Measurements from ENCODE around the gene SIGLEC11. TPM values are rescaled to one million over a fixed set of nuclear protein-coding genes. Genes with fewer than 3 reads are reported as not detected.
"Not testable (repeated sequence)": the region's sequence is repeated elsewhere in the genome, so short reads cannot be mapped to it uniquely, and the experiment has no call there.

SIGLEC11 gene
- total RNA-seq, 4 donors from 2014 or later: 1.2 to 3.9 TPM; not detected in 2

GRCh38 chr19:49951806-49952478, 9.0 kb downstream of the SIGLEC11 start:
- intact Hi-C loops (cut with DNase I; ENCODE audit: low total_unique reads): no loop called here

GRCh38 chr19:49950956-49951526, 9.9 kb downstream of the SIGLEC11 start:
- intact Hi-C loops (cut with DNase I; ENCODE audit: low total_unique reads): no loop called here
- Histone ChIP-seq H3K9me3 (no peaks in the 10 kb centered on the region), H3K4me1 (peaks cover 0 to 3% of the 10 kb centered on the region in 2 donors), H3K27me3 (no peaks in the 10 kb centered on the region), H3K4me3 (no peak overlapping the region), H3K27ac (no peak overlapping the region), H3K36me3 (no peaks in the 10 kb centered on the region)
- TF ChIP-seq POLR2A (IDR thresholded peaks at IDR 0.05) (no peak), CTCF (IDR thresholded peaks at IDR 0.05) (no peak)
- DNase-seq: no peak

More at GRCh38 chr19:49951806-49952478, 9.0 kb downstream of the SIGLEC11 start:
- Histone ChIP-seq H3K9me3 (no peaks in the 10 kb centered on the region), H3K4me3 (no peak overlapping the region), H3K27me3 (no peaks in the 10 kb centered on the region), H3K27ac (no peak overlapping the region), H3K36me3 (no peaks in the 10 kb centered on the region), H3K4me1 (peaks cover 0 to 3% of the 10 kb centered on the region in 2 donors)
- no peak for DNase-seq
- TF ChIP-seq POLR2A (IDR thresholded peaks at IDR 0.05) (no peak), CTCF (IDR thresholded peaks at IDR 0.05) (no peak)

GRCh38 chr19:49950590-49950948, 10.4 kb downstream of the SIGLEC11 start:
- DNase-seq: no peak
- intact Hi-C loops (cut with DNase I; ENCODE audit: low total_unique reads): no loop called here
- Histone ChIP-seq H3K4me1 (peaks cover 0 to 3% of the 10 kb centered on the region in 2 donors), H3K9me3 (no peaks in the 10 kb centered on the region), H3K36me3 (no peaks in the 10 kb centered on the region), H3K27me3 (no peaks in the 10 kb centered on the region), H3K27ac (no peak overlapping the region), H3K4me3 (no peak overlapping the region)
- TF ChIP-seq POLR2A (IDR thresholded peaks at IDR 0.05) (no peak), CTCF (IDR thresholded peaks at IDR 0.05) (no peak)

- no peak for TF ChIP-seq POLR2A (IDR thresholded peaks at IDR 0.05)
- no peak for TF ChIP-seq CTCF (IDR thresholded peaks at IDR 0.05)
- peaks cover 0 to 3% of the 10 kb centered on the region in 2 donors for H3K4me1 ChIP-seq
- no peak overlapping the region for H3K4me3 ChIP-seq
- H3K36me3 ChIP-seq: no peaks in the 10 kb centered on the region
- no peaks in the 10 kb centered on the region for H3K9me3 ChIP-seq
- no peaks in the 10 kb centered on the region for H3K27me3 ChIP-seq
- intact Hi-C loops (cut with DNase I; ENCODE audit: low total_unique reads): no loop called here
- no peak for DNase-seq
- H3K27ac ChIP-seq: no peak overlapping the region
These were observed 11.0 kb downstream of the SIGLEC11 start for GRCh38 chr19:49949742-49950589.

- no peak for TF ChIP-seq CTCF (IDR thresholded peaks at IDR 0.05)
- no peak for TF ChIP-seq POLR2A (IDR thresholded peaks at IDR 0.05)
- H3K36me3 ChIP-seq: no peaks in the 10 kb centered on the region
- H3K9me3 ChIP-seq: no peaks in the 10 kb centered on the region
- intact Hi-C loops (cut with DNase I; ENCODE audit: low total_unique reads): no loop called here
- no peak for DNase-seq
- no peaks in the 10 kb centered on the region for H3K4me1 ChIP-seq
- no peak overlapping the region for H3K4me3 ChIP-seq
- no peaks in the 10 kb centered on the region for H3K27me3 ChIP-seq
- H3K27ac ChIP-seq: no peak overlapping the region
These were observed 14.6 kb downstream of the SIGLEC11 start for GRCh38 chr19:49946415-49946814.

- DNase-seq; intact Hi-C loops (cut with DNase I; ENCODE audit: low total_unique reads); H3K27me3 ChIP-seq; H3K27ac ChIP-seq; H3K4me3 ChIP-seq; H3K36me3 ChIP-seq; H3K4me1 ChIP-seq; H3K9me3 ChIP-seq: not testable (repeated sequence)
These were observed 16.4 kb downstream of the SIGLEC11 start for GRCh38 chr19:49944567-49944966.

Data from uterus (tissue), 4 donors.